HG02884 (cell line): ENCODE measurements around the gene PTPRE.

ENCODE experiments used
- ATAC-seq: cut with Tn5 transposase; IDR thresholded peaks from one replicate; pipeline ENCODE4 v1.9.1; 2021; ENCODE audit warnings: mild to moderate bottlenecking, moderate library complexity; ENCODE audit not compliant: unreplicated experiment

Gene PTPRE

DNA sequence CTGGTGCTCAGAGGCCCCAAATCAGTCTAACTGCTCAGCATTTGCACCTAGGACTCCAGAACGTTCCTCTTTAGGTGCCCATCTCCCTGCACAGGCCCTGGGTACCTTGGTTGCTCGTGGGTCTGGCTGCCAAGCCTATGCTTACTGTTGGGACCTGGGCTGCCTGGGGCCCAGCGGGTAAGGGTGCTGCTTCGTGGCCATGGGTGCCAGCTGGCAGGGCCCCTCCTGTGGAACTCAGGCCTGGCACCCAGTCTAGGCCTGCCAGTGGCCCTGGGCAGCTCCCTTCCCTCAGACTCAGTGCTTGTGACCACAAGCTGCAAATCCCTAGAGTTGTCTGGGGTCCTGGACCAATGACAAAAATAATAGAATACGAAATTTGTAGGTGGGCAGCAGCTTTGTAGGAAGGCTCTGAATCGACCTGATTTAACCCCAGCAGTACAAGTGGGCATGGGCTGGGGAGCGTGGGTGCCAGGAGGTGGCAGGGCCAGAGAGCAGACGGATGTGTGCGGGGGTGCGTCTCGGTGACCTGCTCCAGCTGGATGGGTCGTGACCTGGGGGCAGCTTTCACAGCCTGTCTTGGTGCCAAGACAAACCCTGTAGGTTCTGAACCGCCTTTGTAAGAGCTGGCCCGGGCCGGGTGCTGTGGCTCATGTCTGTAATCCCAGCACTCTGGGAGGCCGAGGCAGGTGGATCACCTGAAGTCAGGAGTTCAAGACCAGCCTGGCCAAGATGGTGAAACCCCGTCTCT lies 149.6 kb downstream of the PTPRE start:
- ATAC-seq = no peak

DNA sequence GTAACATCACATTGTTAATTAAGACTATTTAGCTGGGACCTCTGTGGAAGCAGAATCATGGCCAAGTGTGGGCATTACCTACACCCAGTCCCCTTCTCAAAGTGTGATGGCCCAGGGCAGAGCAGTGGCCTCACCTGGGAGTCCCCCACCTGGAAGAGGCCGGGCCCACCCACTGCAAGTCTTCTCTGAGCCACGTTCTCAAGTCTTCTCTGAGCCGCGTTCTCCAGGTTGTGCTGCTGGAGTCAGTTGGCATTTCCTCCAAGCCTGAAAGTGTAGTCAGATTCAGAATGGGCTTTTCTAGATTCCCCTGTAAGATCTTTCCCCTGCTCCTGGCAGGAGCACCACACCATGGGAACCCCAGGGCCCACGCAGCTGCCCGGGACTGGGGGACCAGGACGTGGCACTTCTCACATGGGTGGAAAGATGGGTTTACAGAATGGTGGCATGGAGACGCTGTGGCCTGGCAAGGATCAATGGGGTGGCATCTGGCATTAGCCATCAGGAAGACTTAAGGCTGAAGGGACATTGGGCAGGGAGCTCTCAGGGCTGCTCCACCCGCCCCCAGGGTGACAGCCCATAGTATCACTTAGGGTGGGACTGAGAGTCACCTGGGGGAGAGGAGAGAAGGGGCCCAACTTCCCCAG lies 151.3 kb downstream of the PTPRE start:
- ATAC-seq = no peak

DNA sequence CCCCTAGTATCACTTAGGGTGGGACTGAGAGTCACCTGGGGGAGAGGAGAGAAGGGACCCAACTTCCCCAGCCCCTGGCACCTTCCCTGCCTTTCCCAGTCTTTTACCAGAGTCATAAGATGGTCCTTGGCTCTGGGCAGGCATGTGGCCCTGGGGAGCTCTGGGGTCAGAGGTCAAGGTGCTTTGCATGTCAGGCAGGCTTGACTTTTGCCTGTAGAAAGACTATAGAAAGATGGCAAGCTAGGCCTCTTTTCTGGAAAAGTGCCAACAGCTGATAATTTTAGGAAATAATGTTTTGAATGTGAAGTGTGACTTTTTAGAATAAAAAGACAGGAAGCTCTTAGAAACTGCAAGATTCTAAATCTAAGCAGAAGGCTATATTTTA lies 151.8 kb downstream of the PTPRE start:
- ATAC-seq = no peak

DNA sequence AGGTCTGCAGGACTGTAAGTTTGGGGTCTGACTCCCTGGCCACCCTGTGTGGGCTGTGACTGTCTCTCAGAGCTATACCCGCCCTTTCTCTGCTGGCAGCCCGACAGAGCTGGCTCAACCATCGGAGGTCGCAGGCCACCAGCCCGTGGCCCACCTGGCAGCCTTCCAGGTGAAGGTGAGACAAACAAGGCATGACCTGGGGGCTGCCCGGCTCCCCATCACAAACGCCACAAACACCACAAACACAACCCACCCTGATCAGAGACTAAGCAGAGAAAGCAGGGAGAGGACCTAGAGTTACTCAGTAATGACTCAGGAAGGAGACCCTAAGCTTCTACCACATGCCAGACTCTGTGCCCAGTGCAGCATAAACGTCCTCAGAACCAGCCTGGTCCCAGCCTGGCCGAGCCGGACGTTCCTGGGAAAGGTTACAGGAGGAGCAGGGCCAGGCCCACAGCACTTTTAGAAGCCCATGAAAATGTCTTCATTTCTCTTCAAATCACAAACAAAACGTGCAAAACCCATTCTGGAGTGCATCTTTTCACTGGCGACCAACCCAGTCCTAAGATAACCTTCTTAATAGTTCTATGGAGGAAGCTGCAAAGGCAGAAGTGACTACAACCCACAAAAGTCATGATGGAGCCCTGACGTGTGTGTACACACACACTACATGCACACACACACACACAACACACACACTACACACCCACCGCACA lies 152.5 kb downstream of the PTPRE start:
- ATAC-seq = no peak

DNA sequence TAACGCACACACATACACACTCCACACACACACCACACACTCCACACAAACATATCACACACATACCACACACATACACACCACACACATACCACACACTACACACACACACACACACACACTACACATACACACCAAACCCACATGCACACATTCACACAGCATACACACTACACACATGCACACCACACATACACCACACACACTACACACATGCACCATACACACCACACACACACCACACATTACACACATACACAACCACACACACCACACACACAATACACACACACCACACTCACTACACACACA lies 153.0 kb downstream of the PTPRE start:
- no peak for ATAC-seq

DNA sequence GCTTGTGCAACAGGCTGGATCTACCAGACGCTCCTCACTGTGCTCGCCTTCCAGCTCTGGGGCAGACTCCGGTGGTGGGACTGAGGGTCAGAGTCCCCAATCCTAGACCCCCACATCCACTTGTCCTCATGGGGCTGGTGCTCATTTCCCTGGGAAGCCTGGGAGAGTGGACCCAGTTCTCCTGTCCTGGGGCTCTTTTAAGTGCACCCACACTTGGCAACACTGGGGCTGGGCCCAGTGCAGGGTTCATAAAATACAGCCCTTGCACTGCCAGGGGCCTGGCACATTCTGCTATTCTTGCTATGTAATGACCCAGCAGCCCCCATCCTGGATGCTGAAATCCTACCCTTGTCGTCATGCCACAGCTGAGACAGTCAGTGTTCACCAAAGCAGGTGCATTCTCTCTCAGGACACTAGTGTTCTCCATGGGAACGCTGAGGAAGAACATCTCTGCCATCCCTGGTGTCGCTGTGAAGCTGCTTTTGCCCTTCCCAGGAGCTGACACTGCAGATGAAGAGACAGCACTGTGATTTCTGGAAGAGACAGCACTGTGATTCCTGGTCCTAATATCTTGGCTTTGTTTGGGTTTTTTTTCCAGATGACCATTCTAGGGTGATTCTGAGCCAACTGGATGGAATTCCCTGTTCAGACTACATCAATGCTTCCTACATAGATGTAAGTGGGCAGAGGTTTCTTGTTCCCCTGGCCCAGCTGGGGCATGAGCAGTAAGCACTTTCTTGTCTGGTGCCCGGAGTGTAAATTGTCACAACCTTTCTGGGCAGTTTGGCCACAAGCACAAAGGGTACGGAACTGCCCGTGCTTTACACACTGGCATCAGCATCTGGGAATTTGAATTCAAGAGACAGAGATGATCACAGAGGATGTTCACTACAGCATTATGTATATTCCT lies 153.7 kb downstream of the PTPRE start:
- no peak for ATAC-seq

DNA sequence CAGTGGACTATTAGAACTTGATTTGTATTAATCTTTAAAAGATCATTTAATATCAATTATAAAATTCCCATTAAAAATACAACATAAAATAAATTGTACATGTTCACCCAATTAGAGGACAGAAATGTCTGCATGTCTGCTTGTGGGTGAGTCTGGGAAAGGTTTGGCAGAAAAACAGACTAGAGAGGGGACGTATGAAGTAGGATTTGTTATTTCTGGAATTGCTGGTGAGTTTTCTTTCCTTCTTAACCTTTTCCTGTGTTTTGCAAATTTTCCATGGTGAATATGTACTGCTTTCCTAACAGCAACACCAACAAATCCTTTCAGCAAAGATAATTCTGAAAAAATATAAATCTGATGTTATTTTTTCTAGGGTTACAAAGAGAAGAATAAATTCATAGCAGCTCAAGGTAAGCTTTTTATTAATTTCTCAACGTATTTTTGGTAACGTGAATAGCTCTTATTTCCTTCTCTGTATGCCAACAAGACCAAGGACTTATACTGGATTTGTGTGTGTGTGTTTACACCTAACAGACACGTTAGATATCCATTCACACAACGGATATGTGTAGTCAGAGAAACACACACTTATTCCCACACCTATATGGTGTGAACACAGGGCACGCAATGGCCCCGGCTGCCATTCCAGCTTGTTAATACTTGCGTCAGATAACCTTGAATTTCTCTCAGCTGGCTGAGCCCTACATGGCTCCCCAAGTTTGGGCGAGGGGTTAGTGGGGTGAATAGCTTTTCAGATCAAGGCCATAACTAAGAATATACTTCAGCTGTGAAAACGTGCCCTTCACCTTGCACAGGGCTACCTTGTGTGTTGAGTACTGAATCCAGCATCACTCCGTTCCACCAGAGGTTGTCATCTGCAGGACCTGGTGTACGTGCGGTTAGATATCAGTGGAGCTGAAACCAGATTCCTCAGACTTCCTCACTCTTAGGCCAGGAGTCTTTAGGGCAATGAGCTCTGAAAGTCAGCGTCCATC lies 154.7 kb downstream of the PTPRE start:
- ATAC-seq = no peak

DNA sequence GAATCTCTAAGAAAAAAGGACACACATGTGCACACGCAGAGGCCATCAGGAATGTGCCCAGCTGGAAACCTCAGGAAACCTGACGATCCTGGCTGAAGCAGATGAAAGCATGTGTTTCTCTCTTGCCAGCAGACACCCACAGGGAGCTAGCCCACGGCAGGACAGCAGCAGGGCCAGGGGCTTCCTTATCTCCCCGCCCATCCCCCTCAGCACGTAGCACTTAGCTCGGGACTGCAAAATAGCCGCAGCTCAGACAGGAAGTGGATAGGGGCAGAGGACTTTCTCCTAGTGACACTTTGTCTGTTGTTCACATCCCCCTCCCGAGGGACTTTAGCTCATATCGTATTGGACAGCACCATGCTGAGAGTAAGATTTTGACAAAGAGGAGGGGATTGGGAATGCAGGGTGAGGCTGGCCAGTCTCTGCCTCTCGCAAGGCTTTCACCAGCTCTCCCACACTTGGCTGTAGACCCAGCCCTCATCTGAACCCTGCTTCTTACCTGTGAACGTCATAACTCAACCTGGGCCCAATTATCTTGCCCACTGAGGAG lies 155.5 kb downstream of the PTPRE start:
- no peak for ATAC-seq

DNA sequence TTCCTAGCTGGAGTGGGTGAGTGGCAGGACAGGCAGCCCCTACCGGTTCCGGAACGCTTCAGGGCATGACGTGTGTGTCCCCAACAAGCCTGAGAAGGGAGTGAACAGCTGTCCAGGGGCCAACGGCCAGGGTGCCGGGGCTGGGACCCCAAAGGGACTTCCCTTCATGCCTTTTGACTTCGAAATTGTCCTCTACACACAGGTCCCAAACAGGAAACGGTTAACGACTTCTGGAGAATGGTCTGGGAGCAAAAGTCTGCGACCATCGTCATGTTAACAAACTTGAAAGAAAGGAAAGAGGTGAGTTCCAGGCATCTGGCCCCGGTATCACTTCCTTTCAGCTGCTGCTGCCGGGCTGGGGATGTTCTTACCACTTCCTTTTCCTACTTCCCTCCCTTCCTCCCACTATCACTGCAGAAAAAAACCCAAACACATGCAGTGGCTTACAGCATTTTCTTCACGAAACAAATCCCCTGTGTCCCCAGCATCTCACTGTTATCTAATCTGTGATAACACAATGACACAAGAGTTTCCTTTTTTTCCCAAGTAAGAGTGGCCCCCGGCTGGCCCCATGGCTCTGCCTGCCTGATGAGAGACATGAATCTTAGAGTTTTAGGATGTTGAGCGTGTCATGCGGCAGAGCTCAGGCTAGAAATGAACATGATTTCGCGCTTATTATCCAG lies 156.1 kb downstream of the PTPRE start:
- peak; percentile 49 for ATAC-seq

DNA sequence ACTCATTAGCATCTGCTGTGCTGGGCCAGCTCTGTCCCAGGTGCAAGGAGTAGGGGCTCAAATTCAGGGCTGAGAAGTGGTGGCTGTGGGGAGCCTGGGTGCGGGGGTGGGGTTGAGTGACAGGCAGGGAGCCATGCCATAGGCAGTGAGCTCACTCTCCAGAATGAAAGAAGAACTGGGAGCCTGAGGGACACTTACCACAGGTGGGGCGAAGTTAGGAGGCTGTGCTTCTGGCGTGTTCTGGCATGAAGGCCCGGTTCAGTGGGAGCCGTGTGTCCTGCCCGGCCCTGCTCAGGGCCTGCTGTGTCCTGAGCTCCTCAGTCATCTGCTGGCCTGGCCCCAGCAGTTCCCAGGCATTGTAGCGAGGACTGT lies 156.8 kb downstream of the PTPRE start:
- ATAC-seq = peak; percentile 30

DNA sequence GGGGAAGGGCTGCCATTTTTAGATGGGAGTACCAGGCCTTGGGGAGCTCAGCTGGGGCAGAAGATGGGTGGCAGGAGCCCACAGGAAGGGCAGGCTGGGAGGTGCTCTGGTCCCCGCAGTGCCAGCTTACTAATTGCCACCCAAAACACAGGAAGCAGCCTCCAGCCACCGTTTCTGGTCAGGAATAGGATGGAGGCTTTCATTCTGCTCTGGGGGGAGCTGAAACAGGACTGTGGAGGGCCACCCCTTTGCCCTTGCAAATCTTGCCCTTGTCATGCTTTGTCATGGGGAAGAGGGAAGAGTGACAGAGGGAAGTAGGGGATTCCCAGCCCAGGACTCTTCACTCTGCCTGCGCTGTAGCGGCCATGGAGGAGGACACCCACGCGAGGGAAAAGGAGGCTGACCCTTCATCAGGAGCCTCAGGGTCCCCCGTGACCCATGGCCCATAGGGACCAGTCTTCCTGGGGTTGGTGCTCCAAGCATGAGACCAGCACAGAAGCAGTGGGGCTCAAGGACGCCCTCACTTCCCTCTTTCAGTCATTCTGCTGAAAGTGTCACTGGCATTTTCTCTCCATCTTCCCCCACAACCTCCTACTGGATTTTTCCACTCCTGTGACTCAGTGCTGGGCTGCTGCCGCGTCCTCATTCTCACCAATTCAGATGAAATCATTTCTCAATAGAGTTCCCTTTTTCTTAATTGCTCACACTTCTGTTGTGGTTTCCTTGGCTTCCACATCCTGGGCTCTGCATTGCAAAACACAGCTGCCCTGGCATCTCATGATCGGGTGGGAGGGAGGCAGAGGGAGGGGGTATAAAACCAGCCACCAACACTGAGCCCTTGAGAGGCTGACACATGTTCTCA lies 157.4 kb downstream of the PTPRE start:
- ATAC-seq = peak; percentile 42

DNA sequence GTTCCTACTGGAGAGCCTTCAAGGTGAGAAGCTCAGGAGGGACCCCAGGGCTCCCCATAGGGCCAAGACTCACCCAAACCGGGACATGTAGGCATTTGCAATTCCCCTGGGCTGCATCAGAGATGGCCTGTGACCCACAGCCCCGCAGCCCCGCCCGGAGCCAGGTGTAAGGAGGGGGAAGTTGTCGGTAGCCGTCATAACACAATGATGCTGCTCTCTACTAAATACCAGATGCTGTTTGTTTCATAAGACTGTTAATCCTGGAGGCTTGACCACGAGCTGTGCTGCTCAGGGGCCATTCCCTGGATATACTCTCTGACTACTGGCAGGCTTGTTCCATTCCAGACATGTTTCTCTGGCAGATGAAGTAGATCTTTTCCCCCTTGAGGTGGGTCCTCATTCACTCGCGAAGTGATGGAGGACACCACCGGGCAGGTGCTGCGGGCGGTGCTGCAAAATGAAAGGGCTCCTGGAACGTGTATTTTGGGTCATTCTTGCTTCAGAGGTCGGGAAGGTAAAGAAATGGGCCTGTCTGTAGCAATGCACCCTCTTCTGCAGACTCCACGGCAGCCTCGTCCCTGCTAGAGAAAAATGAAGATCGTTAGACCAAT lies 158.2 kb downstream of the PTPRE start:
- peak; percentile 20 for ATAC-seq

DNA sequence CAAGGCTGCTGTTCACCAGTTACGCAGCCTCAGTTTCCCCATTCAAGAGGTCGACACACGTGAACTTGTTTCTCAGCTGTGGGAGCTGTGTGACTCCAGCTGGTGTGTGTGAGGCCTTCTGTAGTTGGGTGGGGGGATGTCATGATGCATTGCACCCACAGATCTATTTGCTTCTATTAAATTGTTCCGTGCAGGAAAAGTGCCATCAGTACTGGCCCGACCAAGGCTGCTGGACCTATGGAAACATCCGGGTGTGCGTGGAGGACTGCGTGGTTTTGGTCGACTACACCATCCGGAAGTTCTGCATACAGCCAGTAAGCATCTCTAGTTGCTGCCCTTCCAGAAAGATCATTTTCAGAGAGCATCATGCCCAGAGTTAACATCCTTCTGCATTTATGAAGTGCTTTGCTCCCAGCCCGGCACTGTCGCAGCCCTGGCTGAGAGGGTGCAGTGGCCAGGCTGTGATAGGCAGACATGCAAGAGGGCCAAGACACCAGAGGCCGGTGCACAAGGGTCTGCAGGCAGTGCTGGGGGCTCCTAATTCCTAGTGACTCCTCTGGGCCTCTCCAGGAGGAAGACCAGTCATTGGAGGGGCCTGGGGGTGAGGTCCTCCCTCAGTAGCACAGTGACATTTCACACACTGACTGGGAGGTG lies 159.1 kb downstream of the PTPRE start:
- no peak for ATAC-seq

DNA sequence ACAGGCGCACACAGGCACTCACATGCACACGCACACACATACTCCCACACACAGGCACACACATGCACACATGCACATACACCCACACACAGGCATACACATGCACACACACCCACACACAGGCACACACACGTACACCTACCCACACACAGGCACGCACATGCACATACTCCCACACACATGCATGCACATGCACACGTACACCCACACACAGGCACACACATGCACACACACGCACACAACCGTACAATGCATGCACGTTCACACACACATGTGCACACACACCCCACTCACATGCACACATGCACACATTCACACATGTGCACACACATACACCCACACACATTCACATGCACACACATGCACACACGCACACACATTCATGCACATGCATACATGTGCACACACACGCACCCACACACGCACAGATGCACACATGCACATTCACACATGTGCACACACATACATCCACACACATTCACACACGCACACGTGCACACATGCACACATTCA lies 160.0 kb downstream of the PTPRE start:
- ATAC-seq = no peak

DNA sequence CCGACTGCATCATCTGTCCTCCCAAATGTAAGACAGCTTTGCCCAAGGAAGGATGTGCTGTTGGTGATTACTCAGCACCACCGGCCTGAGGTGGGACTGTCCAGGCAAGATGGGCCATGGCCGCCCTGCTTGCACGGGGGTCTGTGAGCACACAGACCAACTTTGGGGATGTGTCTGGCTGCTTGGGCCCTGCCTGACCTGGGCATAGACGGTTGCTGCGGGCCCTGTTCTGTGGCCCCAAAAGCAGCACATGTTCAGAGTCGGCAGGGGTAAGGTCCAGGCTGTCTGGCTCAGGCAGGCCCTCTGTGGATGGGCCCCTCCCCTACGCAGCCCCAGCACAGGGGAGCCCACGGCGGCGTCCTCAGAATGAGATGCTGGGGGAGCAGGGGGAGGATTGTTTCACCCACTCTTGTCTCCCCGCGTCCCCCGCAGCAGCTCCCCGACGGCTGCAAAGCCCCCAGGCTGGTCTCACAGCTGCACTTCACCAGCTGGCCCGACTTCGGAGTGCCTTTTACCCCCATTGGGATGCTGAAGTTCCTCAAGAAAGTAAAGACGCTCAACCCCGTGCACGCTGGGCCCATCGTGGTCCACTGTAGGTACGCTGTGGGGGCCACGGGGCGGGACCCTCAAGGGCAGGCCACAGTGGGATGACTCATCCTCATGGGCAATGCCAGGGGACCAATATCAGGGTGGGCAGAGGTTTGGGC lies 160.9 kb downstream of the PTPRE start:
- ATAC-seq = no peak
